Adrenal gland (tissue), 5 donors: ENCODE data around the gene CCN5.

Experiments used
- CTCF ChIP-seq, 6 experiments: fragments of 450-650 bp in 4 of 6; fragments of 200-600 bp in 2 of 6; sonication (generic) in 1 of 6; IDR thresholded peaks; 1 replicate in 5 of 6; 2 replicates in 1 of 6; pipeline versions ENCODE4 v1.5.1 to v1.8.0; 2016 to 2021; ENCODE audit warnings: antibody characterized with exemption in 6 of 6, mild to moderate bottlenecking in 2 of 6, moderate library complexity in 1 of 6
- POLR2A ChIP-seq, 2 donors: fragments of 450-650 bp; IDR thresholded peaks; one replicate each; pipeline ENCODE4 v1.6.1; 2017; ENCODE audit warnings: antibody characterized with exemption in 2 of 2, mild to moderate bottlenecking in 2 of 2, moderate library complexity in 1 of 2
- donor health status: DM: no; HTN: no; CAD: no.

- TF ChIP-seq POLR2A (IDR thresholded peaks at IDR 0.05) (no peak), CTCF (IDR thresholded peaks at IDR 0.05) (no peak)
Measured at GRCh38 chr20:44759595-44759994, 44.4 kb downstream of the CCN5 start.
